WTC11 (cell line): ENCODE results near the gene ACSF2.

Experiments used
- ATF1 ChIP-seq: sonication (generic); formaldehyde crosslinking; IDR thresholded peaks from 2 replicates; pipeline ENCODE4 v1.8.1; 2023; ENCODE audit warnings: mild to moderate bottlenecking, moderate library complexity, missing genetic modification reagents
- CREM ChIP-seq: sonication (generic); formaldehyde crosslinking; IDR thresholded peaks from 2 replicates; pipeline ENCODE4 v1.8.1; 2022; ENCODE audit warnings: mild to moderate bottlenecking, missing genetic modification reagents, moderate library complexity
- E2F1 ChIP-seq: sonication (generic); formaldehyde crosslinking; IDR thresholded peaks from 2 replicates; pipeline ENCODE4 v1.8.0; 2022; ENCODE audit warnings: mild to moderate bottlenecking, missing genetic modification reagents
- E2F4 ChIP-seq: sonication (generic); formaldehyde crosslinking; IDR thresholded peaks from 2 replicates; pipeline ENCODE4 v1.8.1; 2022; ENCODE audit warnings: low read depth, mild to moderate bottlenecking, moderate library complexity, missing genetic modification reagents, borderline replicate concordance
- EMX1 ChIP-seq: fragments of 250-450 bp; sonication (Bioruptor Pico); IDR thresholded peaks from 2 replicates; pipeline ENCODE4 v1.8.0; 2021; ENCODE audit warnings: mild to moderate bottlenecking
- FOXP1 ChIP-seq: sonication (generic); formaldehyde crosslinking; IDR thresholded peaks from 2 replicates; pipeline ENCODE4 v1.8.0; 2022; ENCODE audit warnings: missing genetic modification reagents, mild to moderate bottlenecking, moderate library complexity, borderline replicate concordance
- SMAD4 ChIP-seq: sonication (generic); formaldehyde crosslinking; IDR thresholded peaks from 2 replicates; pipeline ENCODE4 v1.8.0; 2022; ENCODE audit warnings: mild to moderate bottlenecking, missing genetic modification reagents
- SP1 ChIP-seq: sonication (generic); formaldehyde crosslinking; conservative IDR thresholded peaks from 2 replicates; pipeline ENCODE4 v1.8.1; 2022; ENCODE audit warnings: missing genetic modification reagents
- ZBTB21 ChIP-seq: sonication (generic); formaldehyde crosslinking; IDR thresholded peaks from 2 replicates; pipeline ENCODE4 v1.8.1; 2023; ENCODE audit warnings: mild to moderate bottlenecking, missing genetic modification reagents, borderline replicate concordance
- ZNF671 ChIP-seq: fragments of 250-450 bp; sonication (Bioruptor Pico); IDR thresholded peaks from 2 replicates; pipeline ENCODE4 v1.8.0; 2021; ENCODE audit warnings: mild to moderate bottlenecking
- TF ChIP-seq, protein P1 (sequence below): fragments of 200-600 bp; IDR thresholded peaks from 2 replicates; pipeline ENCODE4 v1.8.0; 2022; ENCODE audit warnings: antibody characterized with exemption
- TF ChIP-seq, protein P2 (sequence below): sonication (generic); formaldehyde crosslinking; IDR thresholded peaks from 2 replicates; pipeline ENCODE4 v1.8.0; 2022; ENCODE audit warnings: mild to moderate bottlenecking, missing genetic modification reagents
- TF ChIP-seq, protein P3 (sequence below): sonication (generic); formaldehyde crosslinking; IDR thresholded peaks from 2 replicates; pipeline ENCODE4 v1.8.1; 2023; ENCODE audit warnings: mild to moderate bottlenecking, moderate library complexity, missing genetic modification reagents
- TF ChIP-seq, protein P4 (sequence below): sonication (generic); formaldehyde crosslinking; IDR thresholded peaks from 2 replicates; pipeline ENCODE4 v1.8.1; 2023; ENCODE audit warnings: mild to moderate bottlenecking, missing genetic modification reagents, borderline replicate concordance

DNA sequence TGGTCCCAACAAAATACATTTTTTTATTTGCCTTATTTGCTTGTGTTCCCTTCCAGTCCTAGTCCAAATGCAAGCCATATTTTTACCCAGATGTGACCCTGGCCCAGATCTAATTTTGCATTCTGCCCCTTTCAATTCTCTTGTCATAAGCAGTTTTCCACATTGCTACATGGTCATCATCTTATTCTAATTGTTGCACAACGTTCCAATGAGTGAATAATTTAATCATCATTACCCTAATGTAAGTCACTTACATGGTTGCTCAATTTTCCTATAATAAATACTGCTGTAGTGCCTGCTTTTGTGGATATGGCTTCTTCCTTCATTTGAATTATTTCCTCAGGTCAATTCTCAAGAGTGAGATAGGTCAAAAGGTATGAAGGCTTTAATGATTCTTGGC lies 65.5 kb downstream of the ACSF2 start:
- TF ChIP-seq, protein P1, sequence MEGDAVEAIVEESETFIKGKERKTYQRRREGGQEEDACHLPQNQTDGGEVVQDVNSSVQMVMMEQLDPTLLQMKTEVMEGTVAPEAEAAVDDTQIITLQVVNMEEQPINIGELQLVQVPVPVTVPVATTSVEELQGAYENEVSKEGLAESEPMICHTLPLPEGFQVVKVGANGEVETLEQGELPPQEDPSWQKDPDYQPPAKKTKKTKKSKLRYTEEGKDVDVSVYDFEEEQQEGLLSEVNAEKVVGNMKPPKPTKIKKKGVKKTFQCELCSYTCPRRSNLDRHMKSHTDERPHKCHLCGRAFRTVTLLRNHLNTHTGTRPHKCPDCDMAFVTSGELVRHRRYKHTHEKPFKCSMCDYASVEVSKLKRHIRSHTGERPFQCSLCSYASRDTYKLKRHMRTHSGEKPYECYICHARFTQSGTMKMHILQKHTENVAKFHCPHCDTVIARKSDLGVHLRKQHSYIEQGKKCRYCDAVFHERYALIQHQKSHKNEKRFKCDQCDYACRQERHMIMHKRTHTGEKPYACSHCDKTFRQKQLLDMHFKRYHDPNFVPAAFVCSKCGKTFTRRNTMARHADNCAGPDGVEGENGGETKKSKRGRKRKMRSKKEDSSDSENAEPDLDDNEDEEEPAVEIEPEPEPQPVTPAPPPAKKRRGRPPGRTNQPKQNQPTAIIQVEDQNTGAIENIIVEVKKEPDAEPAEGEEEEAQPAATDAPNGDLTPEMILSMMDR: no peak
- TF ChIP-seq SMAD4 (CRISPR knock-in tag) (no peak), FOXP1 (CRISPR knock-in tag) (no peak), ZBTB21 (CRISPR knock-in tag) (no peak), ZNF671 (CRISPR knock-in tag) (no peak), CREM (no peak), SP1 (no peak), ATF1 (CRISPR knock-in tag) (no peak), E2F1 (CRISPR knock-in tag) (no peak), EMX1 (no peak), E2F4 (CRISPR knock-in tag) (no peak)
- TF ChIP-seq, protein P2, sequence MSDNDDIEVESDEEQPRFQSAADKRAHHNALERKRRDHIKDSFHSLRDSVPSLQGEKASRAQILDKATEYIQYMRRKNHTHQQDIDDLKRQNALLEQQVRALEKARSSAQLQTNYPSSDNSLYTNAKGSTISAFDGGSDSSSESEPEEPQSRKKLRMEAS (CRISPR knock-in tag): no peak
- TF ChIP-seq, protein P3, sequence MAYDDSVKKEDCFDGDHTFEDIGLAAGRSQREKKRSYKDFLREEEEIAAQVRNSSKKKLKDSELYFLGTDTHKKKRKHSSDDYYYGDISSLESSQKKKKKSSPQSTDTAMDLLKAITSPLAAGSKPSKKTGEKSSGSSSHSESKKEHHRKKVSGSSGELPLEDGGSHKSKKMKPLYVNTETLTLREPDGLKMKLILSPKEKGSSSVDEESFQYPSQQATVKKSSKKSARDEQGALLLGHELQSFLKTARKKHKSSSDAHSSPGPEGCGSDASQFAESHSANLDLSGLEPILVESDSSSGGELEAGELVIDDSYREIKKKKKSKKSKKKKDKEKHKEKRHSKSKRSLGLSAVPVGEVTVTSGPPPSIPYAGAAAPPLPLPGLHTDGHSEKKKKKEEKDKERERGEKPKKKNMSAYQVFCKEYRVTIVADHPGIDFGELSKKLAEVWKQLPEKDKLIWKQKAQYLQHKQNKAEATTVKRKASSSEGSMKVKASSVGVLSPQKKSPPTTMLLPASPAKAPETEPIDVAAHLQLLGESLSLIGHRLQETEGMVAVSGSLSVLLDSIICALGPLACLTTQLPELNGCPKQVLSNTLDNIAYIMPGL (CRISPR knock-in tag): no peak
- TF ChIP-seq, protein P4, sequence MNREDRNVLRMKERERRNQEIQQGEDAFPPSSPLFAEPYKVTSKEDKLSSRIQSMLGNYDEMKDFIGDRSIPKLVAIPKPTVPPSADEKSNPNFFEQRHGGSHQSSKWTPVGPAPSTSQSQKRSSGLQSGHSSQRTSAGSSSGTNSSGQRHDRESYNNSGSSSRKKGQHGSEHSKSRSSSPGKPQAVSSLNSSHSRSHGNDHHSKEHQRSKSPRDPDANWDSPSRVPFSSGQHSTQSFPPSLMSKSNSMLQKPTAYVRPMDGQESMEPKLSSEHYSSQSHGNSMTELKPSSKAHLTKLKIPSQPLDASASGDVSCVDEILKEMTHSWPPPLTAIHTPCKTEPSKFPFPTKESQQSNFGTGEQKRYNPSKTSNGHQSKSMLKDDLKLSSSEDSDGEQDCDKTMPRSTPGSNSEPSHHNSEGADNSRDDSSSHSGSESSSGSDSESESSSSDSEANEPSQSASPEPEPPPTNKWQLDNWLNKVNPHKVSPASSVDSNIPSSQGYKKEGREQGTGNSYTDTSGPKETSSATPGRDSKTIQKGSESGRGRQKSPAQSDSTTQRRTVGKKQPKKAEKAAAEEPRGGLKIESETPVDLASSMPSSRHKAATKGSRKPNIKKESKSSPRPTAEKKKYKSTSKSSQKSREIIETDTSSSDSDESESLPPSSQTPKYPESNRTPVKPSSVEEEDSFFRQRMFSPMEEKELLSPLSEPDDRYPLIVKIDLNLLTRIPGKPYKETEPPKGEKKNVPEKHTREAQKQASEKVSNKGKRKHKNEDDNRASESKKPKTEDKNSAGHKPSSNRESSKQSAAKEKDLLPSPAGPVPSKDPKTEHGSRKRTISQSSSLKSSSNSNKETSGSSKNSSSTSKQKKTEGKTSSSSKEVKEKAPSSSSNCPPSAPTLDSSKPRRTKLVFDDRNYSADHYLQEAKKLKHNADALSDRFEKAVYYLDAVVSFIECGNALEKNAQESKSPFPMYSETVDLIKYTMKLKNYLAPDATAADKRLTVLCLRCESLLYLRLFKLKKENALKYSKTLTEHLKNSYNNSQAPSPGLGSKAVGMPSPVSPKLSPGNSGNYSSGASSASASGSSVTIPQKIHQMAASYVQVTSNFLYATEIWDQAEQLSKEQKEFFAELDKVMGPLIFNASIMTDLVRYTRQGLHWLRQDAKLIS (CRISPR knock-in tag): no peak
